Upper lobe of left lung (tissue), 6 donors: ENCODE measurements around the gene CRYAA. TPM values are rescaled to one million over a fixed set of nuclear protein-coding genes. Genes with fewer than 3 reads are reported as not detected.

Experiments
- ATAC-seq, 2 donors: fragments of 200-7000 bp; cut with Tn5 transposase; one replicate each; pipeline ENCODE4 v1.9.1; 2022; ENCODE audit warnings: mild to moderate bottlenecking in 2 of 2, moderate library complexity in 2 of 2; ENCODE audit not compliant: low FRiP score in 2 of 2
- DNase-seq, 2 donors: peaks; one replicate each; pipeline ENCODE4 v3.0.0-alpha.2; 2019 to 2020
- H3K27ac ChIP-seq, 4 donors: fragments of 200-600 bp; sonication (generic); one replicate each; pipeline ENCODE4 v1.5.1; 2016 to 2019
- H3K27me3 ChIP-seq, 4 donors: fragments of 200-600 bp; sonication (generic); one replicate each; pipeline ENCODE4 v1.5.1; 2017 to 2019
- H3K36me3 ChIP-seq, 4 donors: fragments of 200-600 bp; sonication (generic); one replicate each; pipeline ENCODE4 v1.5.1; 2016 to 2019
- H3K4me1 ChIP-seq, 4 donors: fragments of 200-600 bp; sonication (generic); one replicate each; pipeline ENCODE4 v1.5.1; 2018 to 2019
- H3K4me3 ChIP-seq, 4 donors: fragments of 200-600 bp; sonication (generic); one replicate each; pipeline ENCODE4 v1.5.1; 2017 to 2019; ENCODE audit warnings: mild to moderate bottlenecking in 2 of 4, moderate library complexity in 1 of 4
- H3K9me3 ChIP-seq, 4 donors: fragments of 200-600 bp; sonication (generic); one replicate each; pipeline ENCODE4 v1.5.1; 2018 to 2019
- EP300 ChIP-seq, 4 donors: sonication (generic); formaldehyde crosslinking; IDR thresholded peaks; one replicate each; pipeline ENCODE4 v1.5.1; 2017; ENCODE audit warnings: antibody characterized with exemption in 4 of 4, control low read depth in 2 of 4
- POLR2A ChIP-seq, 4 donors: fragments of 450-650 bp; IDR thresholded peaks; one replicate each; pipeline ENCODE4 v1.5.1; 2016 to 2017; ENCODE audit warnings: antibody characterized with exemption in 4 of 4, mild to moderate bottlenecking in 2 of 4
- POLR2AphosphoS5 ChIP-seq, 2 donors: sonication (generic); formaldehyde crosslinking; IDR thresholded peaks; one replicate each; pipeline ENCODE4 v1.5.1; 2017; ENCODE audit warnings: antibody characterized with exemption in 2 of 2
- WGBS, 2 donors: methylation state at CpG; one replicate each; pipeline ENCODE4 v1.1.5; 2017 to 2018; 5-methylcytosine and 5-hydroxymethylcytosine counted together
- total RNA-seq, 6 donors: library from RNA; depleted of rRNA in 4 of 6; stranded (reverse); fragments of >200 nt in 4 of 6; gene quantifications; one replicate each; pipeline versions ENCODE4 v1.1.0 to v1.2.1, GENCODE V29; 2016 to 2021
- TF ChIP-seq, protein P1 (sequence below), 6 experiments: fragments of 450-650 bp in 4 of 6; fragments of 200-600 bp in 2 of 6; sonication (generic) in 2 of 6; IDR thresholded peaks; one replicate each; pipeline ENCODE4 v1.5.1; 2016 to 2019; ENCODE audit warnings: antibody characterized with exemption in 6 of 6
- donor health status: DM: no; HTN: no; CAD: no; lungs with moderate emphysema.
- donor health status: DM: no; HTN: yes; CAD: no; lungs with severe emphysema.

Gene CRYAA
- total RNA-seq, 6 donors from 2014 or later: not detected

DNA sequence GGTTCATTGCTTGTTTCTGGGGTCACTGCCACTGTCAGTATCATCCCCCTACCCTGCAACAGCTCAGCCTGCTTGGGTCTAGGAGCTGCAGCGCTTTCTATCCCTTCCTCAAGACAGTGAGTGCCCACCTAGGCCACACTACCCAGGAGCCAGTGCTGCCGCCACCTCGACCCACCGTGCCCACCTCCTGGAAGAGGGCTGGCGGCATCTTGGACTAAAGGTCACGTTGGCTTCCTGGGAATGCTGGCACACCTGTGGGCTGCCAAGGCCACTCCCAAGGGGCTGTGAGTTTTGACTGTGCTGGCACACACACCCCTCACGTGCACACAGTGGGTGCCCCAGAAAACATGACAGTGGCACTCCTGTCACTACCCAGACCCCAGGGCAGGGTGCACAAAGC, 22.1 kb downstream of the CRYAA start:
- TF ChIP-seq POLR2A (IDR thresholded peaks at IDR 0.05) (no peak), EP300 (IDR thresholded peaks at IDR 0.05) (no peak), POLR2AphosphoS5 (IDR thresholded peaks at IDR 0.05) (no peak)
- TF ChIP-seq, protein P1, sequence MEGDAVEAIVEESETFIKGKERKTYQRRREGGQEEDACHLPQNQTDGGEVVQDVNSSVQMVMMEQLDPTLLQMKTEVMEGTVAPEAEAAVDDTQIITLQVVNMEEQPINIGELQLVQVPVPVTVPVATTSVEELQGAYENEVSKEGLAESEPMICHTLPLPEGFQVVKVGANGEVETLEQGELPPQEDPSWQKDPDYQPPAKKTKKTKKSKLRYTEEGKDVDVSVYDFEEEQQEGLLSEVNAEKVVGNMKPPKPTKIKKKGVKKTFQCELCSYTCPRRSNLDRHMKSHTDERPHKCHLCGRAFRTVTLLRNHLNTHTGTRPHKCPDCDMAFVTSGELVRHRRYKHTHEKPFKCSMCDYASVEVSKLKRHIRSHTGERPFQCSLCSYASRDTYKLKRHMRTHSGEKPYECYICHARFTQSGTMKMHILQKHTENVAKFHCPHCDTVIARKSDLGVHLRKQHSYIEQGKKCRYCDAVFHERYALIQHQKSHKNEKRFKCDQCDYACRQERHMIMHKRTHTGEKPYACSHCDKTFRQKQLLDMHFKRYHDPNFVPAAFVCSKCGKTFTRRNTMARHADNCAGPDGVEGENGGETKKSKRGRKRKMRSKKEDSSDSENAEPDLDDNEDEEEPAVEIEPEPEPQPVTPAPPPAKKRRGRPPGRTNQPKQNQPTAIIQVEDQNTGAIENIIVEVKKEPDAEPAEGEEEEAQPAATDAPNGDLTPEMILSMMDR (IDR thresholded peaks at IDR 0.05): no peak
- WGBS, 2 donors: 88 to 96% methylated on average over 7 of the region's 7 CpGs

GRCh38 chr21:43191521-43191920, 22.7 kb downstream of the CRYAA start:
- TF ChIP-seq POLR2A (IDR thresholded peaks at IDR 0.05) (no peak), EP300 (IDR thresholded peaks at IDR 0.05) (no peak), POLR2AphosphoS5 (IDR thresholded peaks at IDR 0.05) (no peak)
- TF ChIP-seq, protein P1 (IDR thresholded peaks at IDR 0.05): no peak

More for the DNA sequence above, 22.1 kb downstream of the CRYAA start:
- H3K4me3 ChIP-seq: no peak overlapping the region
- peaks cover under 1 to 14% (median 7%) of the 10 kb centered on the region in 4 donors for H3K4me1 ChIP-seq
- no peak overlapping the region for H3K27ac ChIP-seq
- DNase-seq (peak; percentile 12 to 38), ATAC-seq (no peak)
- H3K9me3 ChIP-seq: no peaks in the 10 kb centered on the region
- H3K36me3 ChIP-seq: no peaks in the 10 kb centered on the region
- H3K27me3 ChIP-seq: no peaks in the 10 kb centered on the region

DNA sequence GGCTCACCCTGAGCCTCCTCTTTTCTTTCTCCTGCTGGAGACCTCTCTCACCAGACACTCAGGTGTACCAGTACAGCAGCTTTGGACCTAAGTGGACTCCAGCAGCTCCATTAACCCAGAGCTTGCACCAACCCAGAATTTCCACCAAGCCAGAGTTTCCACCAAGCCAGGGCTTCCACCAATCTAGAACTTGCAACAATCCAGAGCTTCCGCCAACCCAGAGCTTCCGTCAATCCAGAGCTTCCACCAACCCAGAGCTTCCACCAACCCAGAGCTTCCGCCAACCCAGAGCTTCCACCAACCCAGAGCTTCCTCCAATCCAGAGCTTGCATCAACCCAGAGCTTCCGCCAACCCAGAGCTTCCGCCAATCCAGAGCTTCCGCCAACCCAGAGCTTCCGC, 23.2 kb downstream of the CRYAA start:
- H3K27me3 ChIP-seq: no peaks in the 10 kb centered on the region
- DNase-seq: peak in 1 of 2 donors; percentile 8
- peaks cover 10 to 22% (median 15%) of the 10 kb centered on the region in 4 donors for H3K4me1 ChIP-seq
- no peak overlapping the region for H3K27ac ChIP-seq
- H3K4me3 ChIP-seq: no peak overlapping the region
- ATAC-seq: no peak
- H3K36me3 ChIP-seq: no peaks in the 10 kb centered on the region
- TF ChIP-seq POLR2A (IDR thresholded peaks at IDR 0.05): no peak
- TF ChIP-seq, protein P1 (IDR thresholded peaks at IDR 0.05): no peak
- no peak for TF ChIP-seq POLR2AphosphoS5 (IDR thresholded peaks at IDR 0.05)
- TF ChIP-seq EP300 (IDR thresholded peaks at IDR 0.05): no peak
- no peaks in the 10 kb centered on the region for H3K9me3 ChIP-seq
- WGBS, 2 donors: 86 to 95% methylated on average over 7 of the region's 7 CpGs

More at GRCh38 chr21:43191521-43191920, 22.7 kb downstream of the CRYAA start:
- Histone ChIP-seq H3K4me3 (no peak overlapping the region), H3K27me3 (no peaks in the 10 kb centered on the region), H3K4me1 (peaks cover 6 to 20% (median 12%) of the 10 kb centered on the region in 4 donors), H3K36me3 (no peaks in the 10 kb centered on the region), H3K9me3 (no peaks in the 10 kb centered on the region), H3K27ac (no peak overlapping the region)
- DNase-seq (peak in 1 of 2 donors; percentile 53), ATAC-seq (no peak)
- WGBS, 2 donors: 81 to 82% methylated on average over 10 of the region's 10 CpGs

- peaks cover 10 to 25% (median 18%) of the 10 kb centered on the region in 4 donors for H3K4me1 ChIP-seq
- TF ChIP-seq POLR2AphosphoS5 (IDR thresholded peaks at IDR 0.05) (no peak), EP300 (IDR thresholded peaks at IDR 0.05) (no peak), POLR2A (IDR thresholded peaks at IDR 0.05) (no peak)
- TF ChIP-seq, protein P1 (IDR thresholded peaks at IDR 0.05): no peak
- no peak overlapping the region for H3K27ac ChIP-seq
- H3K4me3 ChIP-seq: no peak overlapping the region
- H3K36me3 ChIP-seq: no peaks in the 10 kb centered on the region
- H3K9me3 ChIP-seq: no peaks in the 10 kb centered on the region
- DNase-seq (peak in 1 of 2 donors; percentile 10), ATAC-seq (no peak)
- WGBS, 2 donors: 74 to 86% methylated on average over 8 of the region's 8 CpGs
- H3K27me3 ChIP-seq: no peaks in the 10 kb centered on the region
Observed at GRCh38 chr21:43192501-43193081, 23.8 kb downstream of the CRYAA start.
